C4-2B (cell line): ENCODE data around the gene KLK1.

Experiments used
- ZFX ChIP-seq: fragments of 450-650 bp; IDR thresholded peaks from 2 replicates; pipeline ENCODE4 v1.6.1; 2017
- TF ChIP-seq, protein P1 (sequence below): fragments of 450-650 bp; conservative IDR thresholded peaks from 2 replicates; pipeline ENCODE4 v1.5.1; 2017; ENCODE audit warnings: mild to moderate bottlenecking

DNA sequence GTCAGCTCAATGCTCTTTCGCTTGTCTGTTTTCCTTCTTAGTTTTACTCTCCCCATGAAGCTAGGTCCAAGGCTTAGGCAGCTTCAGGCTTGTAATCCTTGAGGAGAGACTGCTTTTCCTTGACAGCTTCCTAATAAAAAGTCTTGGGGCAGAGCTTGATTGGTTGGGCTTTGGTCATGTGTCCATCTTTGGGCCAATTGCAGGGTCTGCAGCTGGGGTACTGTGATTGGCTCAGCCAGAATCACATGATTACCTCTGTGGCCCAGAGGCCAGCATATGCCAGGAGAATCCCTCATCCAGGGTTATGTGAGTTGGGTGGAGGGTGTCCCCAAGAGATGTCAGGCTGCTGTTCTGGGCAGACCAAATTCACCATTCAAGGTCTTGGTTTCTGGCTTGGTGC, 8.1 kb downstream of the KLK1 start:
- TF ChIP-seq, protein P1, sequence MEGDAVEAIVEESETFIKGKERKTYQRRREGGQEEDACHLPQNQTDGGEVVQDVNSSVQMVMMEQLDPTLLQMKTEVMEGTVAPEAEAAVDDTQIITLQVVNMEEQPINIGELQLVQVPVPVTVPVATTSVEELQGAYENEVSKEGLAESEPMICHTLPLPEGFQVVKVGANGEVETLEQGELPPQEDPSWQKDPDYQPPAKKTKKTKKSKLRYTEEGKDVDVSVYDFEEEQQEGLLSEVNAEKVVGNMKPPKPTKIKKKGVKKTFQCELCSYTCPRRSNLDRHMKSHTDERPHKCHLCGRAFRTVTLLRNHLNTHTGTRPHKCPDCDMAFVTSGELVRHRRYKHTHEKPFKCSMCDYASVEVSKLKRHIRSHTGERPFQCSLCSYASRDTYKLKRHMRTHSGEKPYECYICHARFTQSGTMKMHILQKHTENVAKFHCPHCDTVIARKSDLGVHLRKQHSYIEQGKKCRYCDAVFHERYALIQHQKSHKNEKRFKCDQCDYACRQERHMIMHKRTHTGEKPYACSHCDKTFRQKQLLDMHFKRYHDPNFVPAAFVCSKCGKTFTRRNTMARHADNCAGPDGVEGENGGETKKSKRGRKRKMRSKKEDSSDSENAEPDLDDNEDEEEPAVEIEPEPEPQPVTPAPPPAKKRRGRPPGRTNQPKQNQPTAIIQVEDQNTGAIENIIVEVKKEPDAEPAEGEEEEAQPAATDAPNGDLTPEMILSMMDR = no peak
- no peak for TF ChIP-seq ZFX
